Testis (tissue), 2 donors: ENCODE results near the gene PLOD2.

Experiments
- POLR2A ChIP-seq: fragments of 450-650 bp; IDR thresholded peaks from one replicate; pipeline ENCODE4 v1.6.1; 2017; ENCODE audit warnings: antibody characterized with exemption, mild to moderate bottlenecking, moderate library complexity
- TF ChIP-seq, protein P1 (sequence below), 3 experiments: fragments of 450-650 bp in 2 of 3; fragments of 200-600 bp in 1 of 3; sonication (generic) in 1 of 3; IDR thresholded peaks; one replicate each; pipeline ENCODE4 v1.5.1; 2016 to 2019; ENCODE audit warnings: antibody characterized with exemption in 3 of 3, mild to moderate bottlenecking in 2 of 3, moderate library complexity in 1 of 3

GRCh38 chr3:146156666-146157314 is 4.2 kb downstream of the PLOD2 start:
- TF ChIP-seq, protein P1, sequence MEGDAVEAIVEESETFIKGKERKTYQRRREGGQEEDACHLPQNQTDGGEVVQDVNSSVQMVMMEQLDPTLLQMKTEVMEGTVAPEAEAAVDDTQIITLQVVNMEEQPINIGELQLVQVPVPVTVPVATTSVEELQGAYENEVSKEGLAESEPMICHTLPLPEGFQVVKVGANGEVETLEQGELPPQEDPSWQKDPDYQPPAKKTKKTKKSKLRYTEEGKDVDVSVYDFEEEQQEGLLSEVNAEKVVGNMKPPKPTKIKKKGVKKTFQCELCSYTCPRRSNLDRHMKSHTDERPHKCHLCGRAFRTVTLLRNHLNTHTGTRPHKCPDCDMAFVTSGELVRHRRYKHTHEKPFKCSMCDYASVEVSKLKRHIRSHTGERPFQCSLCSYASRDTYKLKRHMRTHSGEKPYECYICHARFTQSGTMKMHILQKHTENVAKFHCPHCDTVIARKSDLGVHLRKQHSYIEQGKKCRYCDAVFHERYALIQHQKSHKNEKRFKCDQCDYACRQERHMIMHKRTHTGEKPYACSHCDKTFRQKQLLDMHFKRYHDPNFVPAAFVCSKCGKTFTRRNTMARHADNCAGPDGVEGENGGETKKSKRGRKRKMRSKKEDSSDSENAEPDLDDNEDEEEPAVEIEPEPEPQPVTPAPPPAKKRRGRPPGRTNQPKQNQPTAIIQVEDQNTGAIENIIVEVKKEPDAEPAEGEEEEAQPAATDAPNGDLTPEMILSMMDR (IDR thresholded peaks at IDR 0.05) = no peak
- no peak for TF ChIP-seq POLR2A
